GM12865 (cell line): ENCODE results near the gene KLHL9.

ENCODE experiments used
- DNase-seq: peaks from one replicate; pipeline ENCODE4 v3.0.0; 2010; ENCODE audit warnings: low read depth
- H3K4me3 ChIP-seq: 2 replicates; pipeline ENCODE4 v1.5.1; 2011; ENCODE audit warnings: mild to moderate bottlenecking, low read depth, low read length, control low read depth
- CTCF ChIP-seq: IDR thresholded peaks from 2 replicates; pipeline ENCODE4 v1.5.1; 2011; ENCODE audit warnings: low read length, control low read depth, low read depth, inconsistent platforms; ENCODE audit not compliant: insufficient read depth; ENCODE audit errors: missing control alignments

Gene KLHL9

GRCh38 chr9:21331676-21332402, 3.4 kb downstream of the KLHL9 start:
- DNase-seq = no peak
- peak overlapping the region; percentile 1; the same call in 1 of the 2 replicates for H3K4me3 ChIP-seq
- no peak for TF ChIP-seq CTCF

- peak; percentile 55 for TF ChIP-seq CTCF
- DNase-seq = peak; percentile 62
- no peak overlapping the region for H3K4me3 ChIP-seq
Measured at GRCh38 chr9:21326526-21327139, 8.6 kb downstream of the KLHL9 start.

DNA sequence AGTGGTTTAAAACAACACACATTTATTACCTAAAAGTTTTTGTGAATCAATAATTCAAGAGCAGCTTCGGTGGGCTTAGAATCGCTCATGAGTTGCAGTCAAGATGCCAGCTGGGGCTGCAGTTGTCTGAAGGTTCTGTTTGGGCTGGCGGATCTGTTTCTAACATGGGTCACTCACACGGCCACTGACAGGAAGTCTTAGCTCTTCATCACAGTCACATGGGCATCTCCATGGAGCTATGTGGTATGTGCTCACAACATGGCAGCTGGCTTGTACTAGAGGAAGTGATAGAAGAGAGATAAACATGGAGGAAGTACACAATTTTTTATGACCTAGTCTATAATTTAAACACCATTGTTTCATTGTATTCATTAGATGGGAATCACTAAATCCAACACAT, 11.2 kb downstream of the KLHL9 start:
- DNase-seq = no peak
- no peak for TF ChIP-seq CTCF
- H3K4me3 ChIP-seq = no peak overlapping the region

DNA sequence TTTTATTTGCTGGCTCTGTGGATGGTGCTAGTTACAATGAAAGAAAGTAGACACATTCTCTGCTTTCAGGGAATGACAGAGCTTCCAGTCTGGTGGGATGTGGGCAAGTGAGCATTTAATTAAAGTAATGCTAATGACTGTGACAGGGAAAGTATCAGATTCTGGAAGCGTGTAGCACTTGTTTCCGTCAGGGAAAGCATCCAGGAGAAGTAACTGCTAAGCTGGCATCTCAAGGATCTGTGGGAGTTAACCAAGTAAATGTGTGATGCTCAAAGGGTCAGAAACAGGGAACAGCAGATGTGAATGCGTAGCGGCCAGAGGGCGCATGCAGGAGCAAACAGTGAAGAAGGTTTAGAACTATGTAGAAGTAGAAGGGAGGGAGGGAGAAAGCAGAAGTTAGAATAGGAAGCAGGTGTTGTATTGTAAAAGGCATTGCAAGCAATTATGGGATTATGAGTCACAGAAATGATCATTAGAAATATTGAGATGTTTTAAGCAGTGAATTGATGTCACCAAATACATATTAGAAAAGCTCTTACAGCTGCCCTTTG, 12.2 kb downstream of the KLHL9 start:
- no peak for DNase-seq
- no peak for TF ChIP-seq CTCF
- no peak overlapping the region for H3K4me3 ChIP-seq

DNA sequence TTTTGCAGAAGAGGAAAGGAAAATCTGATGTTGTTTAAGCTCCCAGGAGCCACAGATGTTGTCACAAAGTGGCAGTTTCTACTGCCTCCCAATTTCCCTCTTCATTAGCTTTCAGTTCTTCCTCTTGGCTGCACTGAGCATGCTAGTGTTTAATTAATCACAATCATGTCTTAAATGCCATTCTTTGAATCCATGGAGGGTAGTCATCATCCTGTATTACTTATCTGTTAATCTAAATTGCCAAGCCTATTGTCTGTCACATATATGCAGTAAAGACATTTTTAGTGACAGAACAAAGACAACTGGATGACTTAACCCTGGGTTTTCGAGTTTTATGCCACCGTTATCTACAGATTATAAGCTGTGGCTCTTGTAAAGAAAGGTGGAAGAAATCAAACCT, 14.7 kb downstream of the KLHL9 start:
- H3K4me3 ChIP-seq = no peak overlapping the region
- no peak for DNase-seq
- no peak for TF ChIP-seq CTCF

- TF ChIP-seq CTCF = peak; percentile 71
- H3K4me3 ChIP-seq = no peak overlapping the region
- peak; percentile 57 for DNase-seq
Measured at GRCh38 chr9:21317956-21318923, 17.0 kb downstream of the KLHL9 start.
